ENCODE measurements around the gene CYTH4. TPM values are rescaled to one million over a fixed set of nuclear protein-coding genes. Genes with fewer than 3 reads are reported as not detected.

Gene CYTH4
- total and polyA plus RNA-seq, 2 of the 8 experiments (the other 6 are each of a cell fraction or from before 2014, with no cell fraction given) = 0.09 TPM; not detected in 1

DNA sequence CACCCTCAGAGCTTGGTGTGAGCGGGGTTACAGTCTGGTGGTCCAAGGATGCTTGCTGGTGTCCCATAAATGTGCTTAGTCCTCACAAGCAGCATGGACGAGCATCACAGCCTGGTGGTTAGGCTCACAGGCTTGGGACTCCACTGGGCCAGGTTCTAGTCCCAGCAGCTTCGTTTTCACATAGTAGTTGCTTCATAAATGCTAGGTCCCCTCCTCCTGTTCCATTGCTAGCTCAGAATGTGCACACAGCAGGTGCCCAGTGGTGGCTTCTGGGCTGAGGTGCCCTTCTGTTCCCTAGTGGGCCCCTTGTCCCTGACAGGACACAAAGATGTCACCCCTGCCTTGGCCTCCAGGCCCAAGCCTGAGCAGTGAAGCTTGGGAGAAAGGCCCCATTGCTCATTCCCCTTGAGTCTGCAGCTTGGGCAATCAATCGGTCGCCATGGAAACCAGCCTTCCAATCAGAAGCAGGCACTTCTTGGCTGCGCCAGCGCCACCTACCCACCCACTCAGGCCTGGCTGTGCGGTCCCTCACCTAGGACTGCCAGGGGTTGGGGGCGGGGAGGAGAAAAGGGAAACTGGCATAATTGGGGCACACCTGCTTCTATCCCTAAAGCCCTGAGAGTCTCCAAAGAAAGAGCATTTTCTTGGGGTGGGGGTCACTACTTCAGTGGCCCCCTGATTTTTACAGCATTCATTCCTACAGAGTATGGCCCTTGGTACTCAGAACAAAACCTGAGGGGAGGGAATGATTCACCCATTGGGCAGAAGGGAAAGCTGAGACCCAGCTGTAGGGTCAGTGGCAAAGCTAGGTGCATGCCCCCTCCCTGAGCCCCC, 48.1 kb downstream of the CYTH4 start (continued):
- TF ChIP-seq EGR1 (IDR thresholded peaks at IDR 0.05; ENCODE audit: borderline replicate concordance, low read depth, low read length) (peak; percentile 48; the same call in 1 of the 2 replicates), RNF2 (IDR thresholded peaks at IDR 0.05; ENCODE audit: borderline replicate concordance, low read depth, low read length, missing control alignments, poor library complexity, severe bottlenecking) (no peak), TAF7 (optimal IDR thresholded peaks at IDR 0.05; ENCODE audit: borderline replicate concordance, low read depth, low read length) (no peak), POU5F1 (IDR thresholded peaks at IDR 0.05; ENCODE audit: low read depth, low read length) (no peak), CREB1 (IDR thresholded peaks at IDR 0.05) (0 out of 2 replicates have a peak, but pooled peaks have one; percentile 15), NANOG (IDR thresholded peaks at IDR 0.05; ENCODE audit: insufficient read depth, low read depth, low read length, poor library complexity, severe bottlenecking) (peak; percentile 66), TEAD4 (IDR thresholded peaks at IDR 0.05; ENCODE audit: low read depth, low read length) (0 out of 2 replicates have a peak, but pooled peaks have one; percentile 10)

Measured in H1 (cell line).